ENCODE measurements around the gene FAAP100.

DNA sequence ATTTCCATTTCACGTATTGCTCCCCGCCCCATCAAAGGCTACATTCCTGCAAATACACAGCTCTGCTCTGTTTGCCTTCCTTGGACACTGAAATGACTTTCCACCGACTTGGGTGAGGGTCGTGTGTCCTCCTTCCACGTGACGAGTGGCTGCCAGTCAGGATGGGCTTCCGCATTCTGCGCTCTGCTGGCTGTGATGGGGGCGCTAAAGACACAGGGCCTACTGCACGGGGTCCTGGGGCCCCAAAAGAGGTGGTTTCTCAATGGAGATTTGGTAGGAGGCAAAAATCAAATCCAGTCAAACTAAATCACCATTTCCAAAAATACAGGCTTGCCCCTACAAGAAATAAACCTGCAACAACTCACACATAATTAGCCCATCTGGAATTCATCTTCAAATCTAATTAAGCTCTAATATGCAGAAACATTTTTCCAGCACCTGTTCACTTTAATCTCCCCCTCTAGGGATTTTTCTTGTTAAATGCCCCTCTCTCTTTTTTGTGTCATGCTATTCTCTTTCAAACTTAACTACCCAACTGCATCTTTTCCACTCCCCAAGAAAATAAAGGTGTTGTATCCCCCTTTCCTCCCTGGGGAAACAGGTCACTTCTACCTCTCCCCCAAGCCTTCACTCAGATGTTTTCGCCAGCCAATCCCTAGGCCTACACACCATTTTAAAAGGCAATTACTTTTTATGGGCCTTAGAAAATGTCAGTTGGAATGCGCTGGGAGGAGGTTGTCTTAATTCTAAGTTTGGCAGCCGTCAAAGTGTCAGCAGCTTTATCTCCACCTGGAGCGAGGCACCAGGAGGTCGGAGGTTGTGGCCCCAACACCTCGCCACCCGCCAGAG, 21.9 kb upstream of the FAAP100 start:
- TF ChIP-seq POLR2A (IDR thresholded peaks at IDR 0.05) = no peak
- TF ChIP-seq, protein P1, sequence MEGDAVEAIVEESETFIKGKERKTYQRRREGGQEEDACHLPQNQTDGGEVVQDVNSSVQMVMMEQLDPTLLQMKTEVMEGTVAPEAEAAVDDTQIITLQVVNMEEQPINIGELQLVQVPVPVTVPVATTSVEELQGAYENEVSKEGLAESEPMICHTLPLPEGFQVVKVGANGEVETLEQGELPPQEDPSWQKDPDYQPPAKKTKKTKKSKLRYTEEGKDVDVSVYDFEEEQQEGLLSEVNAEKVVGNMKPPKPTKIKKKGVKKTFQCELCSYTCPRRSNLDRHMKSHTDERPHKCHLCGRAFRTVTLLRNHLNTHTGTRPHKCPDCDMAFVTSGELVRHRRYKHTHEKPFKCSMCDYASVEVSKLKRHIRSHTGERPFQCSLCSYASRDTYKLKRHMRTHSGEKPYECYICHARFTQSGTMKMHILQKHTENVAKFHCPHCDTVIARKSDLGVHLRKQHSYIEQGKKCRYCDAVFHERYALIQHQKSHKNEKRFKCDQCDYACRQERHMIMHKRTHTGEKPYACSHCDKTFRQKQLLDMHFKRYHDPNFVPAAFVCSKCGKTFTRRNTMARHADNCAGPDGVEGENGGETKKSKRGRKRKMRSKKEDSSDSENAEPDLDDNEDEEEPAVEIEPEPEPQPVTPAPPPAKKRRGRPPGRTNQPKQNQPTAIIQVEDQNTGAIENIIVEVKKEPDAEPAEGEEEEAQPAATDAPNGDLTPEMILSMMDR (IDR thresholded peaks at IDR 0.05) = no peak

Measured in upper lobe of left lung (tissue), 4 donors.